Right atrium auricular region (tissue), 2 donors: ENCODE results near the gene PTP4A2. TPM values are rescaled to one million over a fixed set of nuclear protein-coding genes. Genes with fewer than 3 reads are reported as not detected.

Experiments used
- DNase-seq: peaks from one replicate; pipeline ENCODE4 v3.0.0-alpha.2; 2019; ENCODE audit warnings: low spot score
- H3K27ac ChIP-seq, 2 donors: fragments of 200-600 bp; sonication (generic); 1 replicate in 1 of 2; 2 replicates in 1 of 2; pipeline ENCODE4 v1.5.1; 2016 to 2019
- H3K27me3 ChIP-seq, 2 donors: fragments of 200-600 bp; sonication (generic); one replicate each; pipeline versions ENCODE4 v1.5.1 to v1.6.0; 2017 to 2019
- H3K36me3 ChIP-seq: fragments of 200-600 bp; sonication (generic); one replicate; pipeline ENCODE4 v1.5.1; 2016
- H3K4me1 ChIP-seq, 2 donors: fragments of 200-600 bp; sonication (generic); one replicate each; pipeline versions ENCODE4 v1.5.1 to v1.6.0; 2017 to 2019
- H3K4me3 ChIP-seq, 2 donors: fragments of 200-600 bp; sonication (generic); 1 replicate in 1 of 2; 2 replicates in 1 of 2; pipeline ENCODE4 v1.5.1; 2017 to 2019; ENCODE audit warnings: mild to moderate bottlenecking in 1 of 2, moderate library complexity in 1 of 2
- H3K9me3 ChIP-seq, 2 donors: fragments of 200-600 bp; sonication (generic); one replicate each; pipeline ENCODE4 v1.5.1; 2019
- CTCF ChIP-seq, 2 donors: fragments of 200-600 bp; sonication (generic); IDR thresholded peaks; one replicate each; pipeline ENCODE4 v1.5.1; 2019; ENCODE audit warnings: antibody characterized with exemption in 2 of 2
- total RNA-seq, 2 donors: library from RNA; depleted of rRNA; stranded (reverse); fragments of >200 nt; gene quantifications; one replicate each; pipeline ENCODE4 v1.1.0, GENCODE V29; 2016

Gene PTP4A2
- total RNA-seq, 2 donors from 2014 or later: 261 to 319 TPM

GRCh38 chr1:31970873-31971272 lies 32.7 kb upstream of the PTP4A2 start:
- Histone ChIP-seq H3K27me3 (no peaks in the 10 kb centered on the region), H3K36me3 (no peaks in the 10 kb centered on the region), H3K4me1 (no peaks in the 10 kb centered on the region), H3K9me3 (no peaks in the 10 kb centered on the region), H3K27ac (no peak overlapping the region), H3K4me3 (no peak overlapping the region)
- no peak for TF ChIP-seq CTCF (IDR thresholded peaks at IDR 0.05)
- DNase-seq: no peak

GRCh38 chr1:31961536-31961935 lies 23.4 kb upstream of the PTP4A2 start:
- Histone ChIP-seq H3K36me3 (no peaks in the 10 kb centered on the region), H3K4me1 (peaks cover 0 to 11% of the 10 kb centered on the region in 2 donors), H3K4me3 (no peak overlapping the region), H3K27ac (no peak overlapping the region), H3K9me3 (no peaks in the 10 kb centered on the region), H3K27me3 (no peaks in the 10 kb centered on the region)
- no peak for DNase-seq
- TF ChIP-seq CTCF (IDR thresholded peaks at IDR 0.05): no peak

- Histone ChIP-seq H3K9me3 (no peaks in the 10 kb centered on the region), H3K27me3 (no peaks in the 10 kb centered on the region), H3K4me1 (peaks cover 0 to 29% of the 10 kb centered on the region in 2 donors), H3K36me3 (no peaks in the 10 kb centered on the region), H3K4me3 (no peak overlapping the region), H3K27ac (no peak overlapping the region)
- DNase-seq: no peak
- no peak for TF ChIP-seq CTCF (IDR thresholded peaks at IDR 0.05)
Measured at GRCh38 chr1:31959521-31960340, 21.6 kb upstream of the PTP4A2 start.

GRCh38 chr1:31957701-31958674 lies 19.8 kb upstream of the PTP4A2 start:
- Histone ChIP-seq H3K27me3 (no peaks in the 10 kb centered on the region), H3K4me1 (peaks cover 0 to 40% of the 10 kb centered on the region in 2 donors), H3K36me3 (no peaks in the 10 kb centered on the region), H3K9me3 (no peaks in the 10 kb centered on the region), H3K4me3 (no peak overlapping the region), H3K27ac (peak overlapping the region; percentile 41 to 93)
- no peak for DNase-seq
- no peak for TF ChIP-seq CTCF (IDR thresholded peaks at IDR 0.05)

- no peaks in the 10 kb centered on the region for H3K27me3 ChIP-seq
- H3K9me3 ChIP-seq: no peaks in the 10 kb centered on the region
- DNase-seq: peak; percentile 94
- H3K4me3 ChIP-seq: no peak overlapping the region
- peak overlapping the region; percentile 92 to 93 for H3K27ac ChIP-seq
- H3K4me1 ChIP-seq: peaks cover 0 to 48% of the 10 kb centered on the region in 2 donors
- no peaks in the 10 kb centered on the region for H3K36me3 ChIP-seq
- peak in 1 of 2 donors; percentile 52 for TF ChIP-seq CTCF (IDR thresholded peaks at IDR 0.05)
Measured at GRCh38 chr1:31955917-31956736, 18.0 kb upstream of the PTP4A2 start.
